GM23248 (cell line): ENCODE measurements around the gene ZFAND3. TPM values are rescaled to one million over a fixed set of nuclear protein-coding genes. Genes with fewer than 3 reads are reported as not detected.
A peak's percentile ranks its signal among the peaks of the same experiment; 100 is the strongest.

ENCODE experiments used
- DNase-seq: peaks from one replicate; pipeline ENCODE4 v3.0.0-alpha.2; 2015
- H2AFZ ChIP-seq: fragments of 200-600 bp; sonication (generic); 2 replicates; pipeline ENCODE4 v1.6.1; 2016; ENCODE audit warnings: antibody characterized with exemption
- H3F3A ChIP-seq: fragments of 200-600 bp; sonication (generic); 2 replicates; pipeline ENCODE4 v1.6.1; 2016; ENCODE audit warnings: mild to moderate bottlenecking, antibody characterized with exemption, mixed run types; ENCODE audit not compliant: insufficient read depth
- H3K27ac ChIP-seq: fragments of 200-600 bp; sonication (generic); 2 replicates; pipeline ENCODE4 v1.5.1; 2016; ENCODE audit warnings: mild to moderate bottlenecking
- H3K27me3 ChIP-seq: fragments of 200-600 bp; sonication (generic); replicated peaks from 2 replicates; pipeline ENCODE4 v1.6.1; 2016; ENCODE audit warnings: mild to moderate bottlenecking; ENCODE audit not compliant: insufficient read depth
- H3K36me3 ChIP-seq: fragments of 200-600 bp; sonication (generic); 2 replicates; pipeline ENCODE4 v1.6.1; 2016; ENCODE audit warnings: low read depth, mild to moderate bottlenecking
- H3K4me1 ChIP-seq: fragments of 200-600 bp; sonication (generic); 2 replicates; pipeline ENCODE4 v1.6.1; 2016; ENCODE audit warnings: mild to moderate bottlenecking; ENCODE audit not compliant: insufficient read depth
- H3K4me2 ChIP-seq: fragments of 200-600 bp; sonication (generic); one replicate; pipeline ENCODE4 v1.6.1; 2016; ENCODE audit warnings: mild to moderate bottlenecking; ENCODE audit not compliant: unreplicated experiment
- H3K4me3 ChIP-seq: fragments of 200-600 bp; sonication (generic); 2 replicates; pipeline ENCODE4 v1.5.1; 2016; ENCODE audit warnings: mild to moderate bottlenecking
- H3K79me2 ChIP-seq: fragments of 200-600 bp; sonication (generic); 2 replicates; pipeline ENCODE4 v1.6.1; 2016; ENCODE audit warnings: mild to moderate bottlenecking; ENCODE audit not compliant: insufficient read depth
- H3K9ac ChIP-seq: fragments of 200-600 bp; sonication (generic); 2 replicates; pipeline ENCODE4 v1.6.1; 2016; ENCODE audit warnings: mild to moderate bottlenecking
- H3K9me2 ChIP-seq: fragments of 200-600 bp; sonication (generic); 2 replicates; pipeline ENCODE4 v1.6.1; 2016; ENCODE audit warnings: mixed run types, mild to moderate bottlenecking, moderate library complexity; ENCODE audit not compliant: insufficient read depth
- H3K9me3 ChIP-seq: fragments of 200-600 bp; sonication (generic); one replicate; pipeline ENCODE4 v1.6.1; 2017; ENCODE audit warnings: low read depth
- H4K20me1 ChIP-seq: fragments of 200-600 bp; sonication (generic); 2 replicates; pipeline ENCODE4 v1.6.0; 2016; ENCODE audit not compliant: insufficient read depth
- EZH2 ChIP-seq: fragments of 200-600 bp; sonication (generic); IDR thresholded peaks from 2 replicates; pipeline ENCODE4 v1.6.1; 2018; ENCODE audit warnings: antibody characterized with exemption, mild to moderate bottlenecking; ENCODE audit not compliant: insufficient read depth, poor library complexity, severe bottlenecking
- EZH2phosphoT487 ChIP-seq: fragments of 200-600 bp; sonication (generic); IDR thresholded peaks from 2 replicates; pipeline ENCODE4 v1.6.1; 2018; ENCODE audit warnings: antibody characterized with exemption, moderate library complexity, mild to moderate bottlenecking, low read depth; ENCODE audit not compliant: insufficient read depth
- WGBS, 2 experiments: methylation state at CpG; one replicate each; pipeline ENCODE4 v1.1.6; 2015 to 2017; ENCODE audit warnings: low lambda C conversion rate in 2 of 2, low coverage in 1 of 2; ENCODE audit errors: missing lambda C conversion rate in 2 of 2; 5-methylcytosine and 5-hydroxymethylcytosine counted together
- in situ Hi-C: fragments of 300-500 bp; cut with MboI; formaldehyde crosslinking; loops from 2 replicates; pipeline ENCODE4 v1.15.0; 2020
- polyA plus RNA-seq: library from polyadenylated mRNA; unstranded; fragments of >200 nt; fragmentation: Nextera tagmentation; extraction: Ambion mirVana; gene quantifications from 2 replicates; pipeline ENCODE4 v1.2.1, GENCODE V29; 2016
- total RNA-seq: library from RNA; depleted of rRNA; stranded (reverse); fragments of >200 nt; shearing (Covaris generic); gene quantifications from 2 replicates; pipeline ENCODE4 v1.2.3, GENCODE V29; 2014

ZFAND3 gene
- total and polyA plus RNA-seq, 2 experiments from 2014 or later, result 27.5 to 40.0 TPM

GRCh38 chr6:37904590-37904989 lies 85.1 kb downstream of the ZFAND3 start:
- Histone ChIP-seq H3K27ac (no peak overlapping the region), H3K9me3 (no peaks in the 10 kb centered on the region), H3K4me1 (peaks cover 11% of the 10 kb centered on the region; the same call in 1 of the 2 replicates), H3K27me3 (no peaks in the 10 kb centered on the region), H3K4me2 (no peak overlapping the region), H3K79me2 (peaks cover 100% of the 10 kb centered on the region), H4K20me1 (peaks cover 50% of the 10 kb centered on the region; the same call in 1 of the 2 replicates), H3K9ac (no peak overlapping the region), H3F3A (peaks cover 10% of the 10 kb centered on the region; the same call in 1 of the 2 replicates), H3K4me3 (no peak overlapping the region), H2AFZ (no peak overlapping the region), H3K36me3 (no peaks in the 10 kb centered on the region), H3K9me2 (no peaks in the 10 kb centered on the region)
- no peak for TF ChIP-seq EZH2phosphoT487
- no peak for TF ChIP-seq EZH2
- in situ Hi-C loops, result no loop called here
- WGBS, 2 experiments, result 95 to 99% methylated on average over 3 of the region's 3 CpGs
- DNase-seq, result peak; percentile 18

- H3K36me3 ChIP-seq, result no peaks in the 10 kb centered on the region
- no peaks in the 10 kb centered on the region for H3K27me3 ChIP-seq
- peaks cover 100% of the 10 kb centered on the region for H3K79me2 ChIP-seq
- no peak overlapping the region for H3K27ac ChIP-seq
- H2AFZ ChIP-seq, result no peak overlapping the region
- no peak overlapping the region for H3K4me3 ChIP-seq
- no peaks in the 10 kb centered on the region for H3K9me2 ChIP-seq
- no peak overlapping the region for H3K4me2 ChIP-seq
- H3K4me1 ChIP-seq, result peaks cover 11% of the 10 kb centered on the region; the same call in 1 of the 2 replicates
- DNase-seq, result no peak
- H4K20me1 ChIP-seq, result peaks cover 44% of the 10 kb centered on the region; the same call in 1 of the 2 replicates
- no peak overlapping the region for H3K9ac ChIP-seq
- H3F3A ChIP-seq, result peaks cover 10% of the 10 kb centered on the region; the same call in 1 of the 2 replicates
- in situ Hi-C loops, result no loop called here
- WGBS, 2 experiments, result 86 to 87% methylated on average over 4 of the region's 4 CpGs
- TF ChIP-seq EZH2 (no peak), EZH2phosphoT487 (no peak)
- H3K9me3 ChIP-seq, result no peaks in the 10 kb centered on the region
Observed at GRCh38 chr6:37906121-37906520, 86.6 kb downstream of the ZFAND3 start.

DNA sequence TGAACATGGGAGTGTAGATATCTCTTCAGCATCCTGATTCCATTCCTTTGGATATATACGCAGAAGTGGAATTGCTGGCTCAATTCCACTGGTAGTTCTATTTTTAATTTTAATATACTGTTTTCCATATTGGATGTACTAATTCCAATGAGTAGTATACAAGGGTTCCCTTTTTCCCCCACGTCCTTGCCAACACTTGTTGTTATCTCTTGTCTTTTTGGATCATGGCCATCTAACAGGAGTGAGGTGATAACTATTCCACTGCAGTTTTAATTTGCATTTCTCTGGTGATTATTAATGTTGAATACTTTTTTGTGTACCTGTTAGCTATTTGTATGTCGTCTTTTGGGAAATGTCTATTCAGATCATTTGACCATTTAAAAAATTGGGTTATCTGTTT lies 91.5 kb downstream of the ZFAND3 start:
- Histone ChIP-seq H3K9ac (no peak overlapping the region), H3K79me2 (peaks cover 100% of the 10 kb centered on the region), H3F3A (peaks cover 12% of the 10 kb centered on the region; the same call in 1 of the 2 replicates), H3K9me3 (no peaks in the 10 kb centered on the region), H3K4me2 (no peak overlapping the region), H3K9me2 (no peaks in the 10 kb centered on the region), H3K4me3 (no peak overlapping the region), H3K36me3 (0 out of 2 replicates have a peak, but pooled peaks cover 4% of the 10 kb centered on the region), H3K4me1 (peaks cover 21% of the 10 kb centered on the region), H3K27me3 (no peaks in the 10 kb centered on the region), H2AFZ (no peak overlapping the region), H4K20me1 (peaks cover 49% of the 10 kb centered on the region), H3K27ac (no peak overlapping the region)
- 95 to 96% methylated on average over 3 of the region's 3 CpGs for WGBS, 2 experiments
- no peak for DNase-seq
- TF ChIP-seq EZH2phosphoT487 (no peak), EZH2 (no peak)
- in situ Hi-C loops, result no loop called here

GRCh38 chr6:37913210-37913609 lies 93.7 kb downstream of the ZFAND3 start:
- H3K79me2 ChIP-seq, result peaks cover 100% of the 10 kb centered on the region
- TF ChIP-seq EZH2 (no peak), EZH2phosphoT487 (no peak)
- H3K27ac ChIP-seq, result peak overlapping the region; percentile 27; the same call in 1 of the 2 replicates
- no peak overlapping the region for H3K4me2 ChIP-seq
- DNase-seq, result peak; percentile 51
- in situ Hi-C loops, result no loop called here
- H3K9me2 ChIP-seq, result no peaks in the 10 kb centered on the region
- H3K36me3 ChIP-seq, result 0 out of 2 replicates have a peak, but pooled peaks cover 12% of the 10 kb centered on the region
- no peaks in the 10 kb centered on the region for H3K9me3 ChIP-seq
- no peak overlapping the region for H2AFZ ChIP-seq
- 89 to 95% methylated on average over 1 of the region's 1 CpG for WGBS, 2 experiments
- H3K9ac ChIP-seq, result no peak overlapping the region
- no peaks in the 10 kb centered on the region for H3K27me3 ChIP-seq
- peaks cover 53% of the 10 kb centered on the region for H4K20me1 ChIP-seq
- H3F3A ChIP-seq, result 0 out of 2 replicates have a peak, but pooled peaks cover 5% of the 10 kb centered on the region
- H3K4me1 ChIP-seq, result peaks cover 14% of the 10 kb centered on the region; the same call in 1 of the 2 replicates
- H3K4me3 ChIP-seq, result no peak overlapping the region
